ENCODE results near the gene DIRAS3.

DIRAS3 gene

GRCh38 chr1:68049941-68050878, at the start of gene DIRAS3:
Gene DIRAS3 (minus strand): TSS chr1:68050627. CDS start chr1:68047297, 3,330 bp downstream.
- no peak for DNase-seq (ENCODE audit: low spot score)
- in situ Hi-C loops (cut with MboI; ENCODE audit: low pct_unique_long_range_greater_than_20kb, low sequenced_read_pairs, unreplicated experiment), result no loop called here
- no peak for TF ChIP-seq CTCF (IDR thresholded peaks at IDR 0.05; ENCODE audit: extremely low read depth, insufficient read depth, missing control alignments)

GRCh38 chr1:68093737-68094136, 43.3 kb upstream of the DIRAS3 start:
- in situ Hi-C loops (cut with MboI; ENCODE audit: low pct_unique_long_range_greater_than_20kb, low sequenced_read_pairs, unreplicated experiment), result no loop called here
- no peak for TF ChIP-seq CTCF (IDR thresholded peaks at IDR 0.05; ENCODE audit: extremely low read depth, insufficient read depth, missing control alignments)
- DNase-seq (ENCODE audit: low spot score), result no peak

GRCh38 chr1:68087184-68087583, 36.8 kb upstream of the DIRAS3 start:
- in situ Hi-C loops (cut with MboI; ENCODE audit: low pct_unique_long_range_greater_than_20kb, low sequenced_read_pairs, unreplicated experiment), result no loop called here
- TF ChIP-seq CTCF (IDR thresholded peaks at IDR 0.05; ENCODE audit: extremely low read depth, insufficient read depth, missing control alignments), result no peak
- DNase-seq (ENCODE audit: low spot score), result no peak

- no peak for DNase-seq (ENCODE audit: low spot score)
Observed at GRCh38 chr1:68085752-68086151, 35.3 kb upstream of the DIRAS3 start.

GRCh38 chr1:68083686-68084085, 33.3 kb upstream of the DIRAS3 start:
- TF ChIP-seq CTCF (IDR thresholded peaks at IDR 0.05; ENCODE audit: extremely low read depth, insufficient read depth, missing control alignments), result no peak
- in situ Hi-C loops (cut with MboI; ENCODE audit: low pct_unique_long_range_greater_than_20kb, low sequenced_read_pairs, unreplicated experiment), result no loop called here
- DNase-seq (ENCODE audit: low spot score), result no peak

More at GRCh38 chr1:68085752-68086151, 35.3 kb upstream of the DIRAS3 start:
- TF ChIP-seq CTCF (IDR thresholded peaks at IDR 0.05; ENCODE audit: extremely low read depth, insufficient read depth, missing control alignments), result no peak
- in situ Hi-C loops (cut with MboI; ENCODE audit: low pct_unique_long_range_greater_than_20kb, low sequenced_read_pairs, unreplicated experiment), result no loop called here

- TF ChIP-seq CTCF (IDR thresholded peaks at IDR 0.05; ENCODE audit: extremely low read depth, insufficient read depth, missing control alignments), result no peak
- DNase-seq (ENCODE audit: low spot score), result no peak
- in situ Hi-C loops (cut with MboI; ENCODE audit: low pct_unique_long_range_greater_than_20kb, low sequenced_read_pairs, unreplicated experiment), result no loop called here
Observed at GRCh38 chr1:68081775-68082283, 31.4 kb upstream of the DIRAS3 start.
